ENCODE measurements around the gene RAI1. TPM values are rescaled to one million over a fixed set of nuclear protein-coding genes. Genes with fewer than 3 reads are reported as not detected.

Gene RAI1
- total and polyA plus RNA-seq, 2 of the 13 experiments (the other 11 are each of a cell fraction or from before 2014, with no cell fraction given), result 3.4 to 5.2 TPM

- TF ChIP-seq ZHX2 (IDR thresholded peaks at IDR 0.05; ENCODE audit: low read depth), result no peak
- TF ChIP-seq ZHX2 (CRISPR knock-in tag; IDR thresholded peaks at IDR 0.05; ENCODE audit: borderline replicate concordance), result no peak
- TF ChIP-seq USF2 (IDR thresholded peaks at IDR 0.05; ENCODE audit: low read depth, low read length), result no peak
- TF ChIP-seq USF2 (CRISPR knock-in tag; IDR thresholded peaks at IDR 0.05; ENCODE audit: borderline replicate concordance), result no peak
- TF ChIP-seq NPAS2 (CRISPR knock-in tag; IDR thresholded peaks at IDR 0.05; ENCODE audit: borderline replicate concordance), result no peak
- no peak for TF ChIP-seq GRHL1 (CRISPR knock-in tag; conservative IDR thresholded peaks at IDR 0.05)
- no peak for TF ChIP-seq KLF15 (CRISPR knock-in tag; IDR thresholded peaks at IDR 0.05; ENCODE audit: borderline replicate concordance)
- 0 out of 2 replicates have a peak, but pooled peaks have one; percentile 55 for TF ChIP-seq FOXO1 (CRISPR knock-in tag; IDR thresholded peaks at IDR 0.05)
- no peak for TF ChIP-seq ZNF710 (CRISPR knock-in tag; IDR thresholded peaks at IDR 0.05; ENCODE audit: borderline replicate concordance)
- 0 out of 2 replicates have a peak, but pooled peaks have one; percentile 37 for TF ChIP-seq NR2C2 (CRISPR knock-in tag; IDR thresholded peaks at IDR 0.05; ENCODE audit: borderline replicate concordance)
- TF ChIP-seq CEBPG (CRISPR knock-in tag; IDR thresholded peaks at IDR 0.05), result peak; percentile 40; the same call in 1 of the 2 replicates
- TF ChIP-seq ZNF484 (CRISPR knock-in tag; IDR thresholded peaks at IDR 0.05; ENCODE audit: borderline replicate concordance, low read depth), result no peak
- TF ChIP-seq ZNF264 (CRISPR knock-in tag; IDR thresholded peaks at IDR 0.05), result no peak
- no peak for TF ChIP-seq CENPT (CRISPR knock-in tag; IDR thresholded peaks at IDR 0.05; ENCODE audit: low read depth)
- TF ChIP-seq MAFK (conservative IDR thresholded peaks at IDR 0.05 in 1 of 2, IDR thresholded peaks at IDR 0.05 in 1 of 2; ENCODE audit: low read length in 2 of 2), result no peak
- no peak for TF ChIP-seq GFI1 (CRISPR knock-in tag; IDR thresholded peaks at IDR 0.05; ENCODE audit: borderline replicate concordance)
These were observed 29.7 kb downstream of the RAI1 start (continued) for GRCh38 chr17:17710728-17711541.

Data from HepG2 (cell line).